A549 (cell line): ENCODE data around the gene ARHGAP19. TPM values are rescaled to one million over a fixed set of nuclear protein-coding genes. Genes with fewer than 3 reads are reported as not detected.

Experiments
- ATAC-seq, 2 experiments: fragments of 200-7000 bp in 1 of 2; fragments of >200 bp in 1 of 2; cut with Nextera tagmentation in 1 of 2; cut with Tn5 transposase in 1 of 2; 3 replicates each; pipeline versions ENCODE4 v1.8.0 to v1.9.1; 2018 to 2020; ENCODE audit warnings: mild to moderate bottlenecking in 1 of 2, moderate library complexity in 1 of 2
- CTCF ChIA-PET: fragments of 300-600 bp; sonication (Branson Sonifier 250); formaldehyde crosslinking; extraction: SDS; loops from one replicate; lab custom pipeline; 2021; ENCODE audit warnings: antibody characterized with exemption, inconsistent platforms; lab: Yijun Ruan, JAX
- POLR2A ChIA-PET: fragments of 350-600 bp; formaldehyde crosslinking; extraction: SDS; loops from one replicate; lab custom pipeline; 2021; ENCODE audit warnings: antibody characterized with exemption, inconsistent platforms; lab: Yijun Ruan, JAX
- DNase-seq, 2 experiments: peaks; one replicate each; pipeline versions ENCODE4 v3.0.0 to v3.0.0-alpha.2; 2011 to 2016; ENCODE audit warnings: low read depth in 1 of 2, low spot score in 1 of 2
- FAIRE-seq: peaks from 2 replicates; lab custom pipeline; 2011; peaks lifted over from hg19 to GRCh38; lab: Jason Lieb, UNC
- H3K27ac ChIP-seq, 2 experiments: fragments of >200 bp; sonication (Bioruptor Twin); formaldehyde crosslinking; 3 replicates each; pipeline ENCODE4 v1.5.1; 2016 to 2017
- H3K4me1 ChIP-seq: fragments of >200 bp; sonication (Bioruptor Twin); formaldehyde crosslinking; 3 replicates; pipeline ENCODE4 v1.6.1; 2016
- H3K4me2 ChIP-seq: fragments of >200 bp; sonication (Bioruptor Twin); formaldehyde crosslinking; 3 replicates; pipeline ENCODE4 v1.6.1; 2016
- H3K4me3 ChIP-seq: fragments of >200 bp; sonication (Bioruptor Twin); formaldehyde crosslinking; 3 replicates; pipeline ENCODE4 v1.5.1; 2016
- H3K9me3 ChIP-seq: fragments of >200 bp; sonication (Bioruptor Twin); formaldehyde crosslinking; 3 replicates; pipeline ENCODE4 v1.6.1; 2016
- CBX2 ChIP-seq: fragments of 200-600 bp; sonication (generic); IDR thresholded peaks from 2 replicates; pipeline ENCODE4 v1.6.1; 2016; ENCODE audit warnings: low read depth, mild to moderate bottlenecking, borderline replicate concordance
- CBX8 ChIP-seq: fragments of 200-600 bp; sonication (generic); IDR thresholded peaks from 2 replicates; pipeline ENCODE4 v1.6.1; 2016
- EHMT2 ChIP-seq: fragments of 200-600 bp; sonication (generic); IDR thresholded peaks from 2 replicates; pipeline ENCODE4 v1.6.1; 2016; ENCODE audit warnings: antibody characterized with exemption, low read depth, mild to moderate bottlenecking, moderate library complexity
- FOSB ChIP-seq: fragments of 250-450 bp; sonication (Bioruptor Pico); IDR thresholded peaks from 2 replicates; pipeline ENCODE4 v1.5.0; 2020; ENCODE audit warnings: mild to moderate bottlenecking, moderate library complexity
- HDAC2 ChIP-seq: fragments of 200-600 bp; sonication (generic); IDR thresholded peaks from 2 replicates; pipeline ENCODE4 v1.6.1; 2016
- HOXA7 ChIP-seq: fragments of 250-450 bp; sonication (Bioruptor Pico); IDR thresholded peaks from 2 replicates; pipeline ENCODE4 v1.5.0; 2020; ENCODE audit warnings: mild to moderate bottlenecking, moderate library complexity
- HOXB13 ChIP-seq: fragments of 250-450 bp; sonication (Bioruptor Pico); IDR thresholded peaks from 2 replicates; pipeline ENCODE4 v1.5.0; 2020; ENCODE audit warnings: low read depth, mild to moderate bottlenecking, moderate library complexity
- MAFK ChIP-seq: fragments of 450-650 bp; IDR thresholded peaks from 2 replicates; pipeline ENCODE4 v1.6.1; 2014; ENCODE audit not compliant: partially characterized antibody
- MAX ChIP-seq: IDR thresholded peaks from 2 replicates; pipeline ENCODE4 v1.6.1; 2012
- MYC ChIP-seq: IDR thresholded peaks from 2 replicates; pipeline ENCODE4 v1.6.1; 2012; ENCODE audit warnings: mild to moderate bottlenecking, inconsistent platforms, low read length, improper control_type of control experiment, borderline replicate concordance
- POLR2AphosphoS2 ChIP-seq: conservative IDR thresholded peaks from 2 replicates; pipeline ENCODE4 v1.6.1; 2012; ENCODE audit warnings: low read length, improper control_type of control experiment, inconsistent platforms
- RARB ChIP-seq: fragments of 250-450 bp; sonication (Bioruptor Pico); IDR thresholded peaks from 2 replicates; pipeline ENCODE4 v1.8.0; 2021; ENCODE audit warnings: mild to moderate bottlenecking, moderate library complexity
- RCOR1 ChIP-seq: fragments of 150-350 bp; IDR thresholded peaks from 2 replicates; pipeline ENCODE4 v1.6.1; 2014; ENCODE audit warnings: antibody characterized with exemption, low read length, low read depth
- REST ChIP-seq: fragments of 200-600 bp; sonication (generic); IDR thresholded peaks from 2 replicates; pipeline ENCODE4 v1.6.1; 2016; ENCODE audit warnings: antibody characterized with exemption, mild to moderate bottlenecking, moderate library complexity
- RNF2 ChIP-seq: fragments of 200-600 bp; sonication (generic); IDR thresholded peaks from 2 replicates; pipeline ENCODE4 v1.6.1; 2016; ENCODE audit warnings: low read depth, mild to moderate bottlenecking, antibody characterized with exemption, moderate library complexity, borderline replicate concordance
- SMC3 ChIP-seq: fragments of >200 bp; sonication (Bioruptor Twin); formaldehyde crosslinking; IDR thresholded peaks from 3 replicates; pipeline ENCODE4 v1.6.1; 2018; ENCODE audit warnings: inconsistent platforms
- USF2 ChIP-seq: fragments of 450-650 bp; IDR thresholded peaks from 2 replicates; pipeline ENCODE4 v1.6.1; 2014; ENCODE audit warnings: antibody characterized with exemption
- ZC3H11A ChIP-seq: fragments of 450-650 bp; IDR thresholded peaks from 2 replicates; pipeline ENCODE4 v1.6.1; 2014; ENCODE audit warnings: antibody characterized with exemption, mild to moderate bottlenecking
- ZFP36 ChIP-seq: fragments of 450-650 bp; IDR thresholded peaks from 2 replicates; pipeline ENCODE4 v1.6.1; 2014; ENCODE audit warnings: borderline replicate concordance; ENCODE audit not compliant: partially characterized antibody
- ZSCAN20 ChIP-seq: fragments of 250-450 bp; sonication (Bioruptor Pico); IDR thresholded peaks from 2 replicates; pipeline ENCODE4 v1.8.0; 2022; ENCODE audit warnings: mild to moderate bottlenecking, moderate library complexity
- WGBS: methylation state at CpG from one replicate; pipeline ENCODE4 v1.1.6; 2017; ENCODE audit errors: missing lambda C conversion rate; 5-methylcytosine and 5-hydroxymethylcytosine counted together
- polyA plus RNA-seq, 4 experiments: library from polyadenylated mRNA; depleted of rRNA in 3 of 4; stranded (reverse); fragments of >200 nt; fragmentation: RNase III in 1 of 4; extraction: RNeasy Plus Mini Kit Qiagen cat#74134 plus additional on column Dnase treatment in 1 of 4; gene quantifications; 2 replicates in 3 of 4; 3 replicates in 1 of 4; pipeline ENCODE4 v1.2.3, GENCODE V29; 2011 to 2017

Gene ARHGAP19
- polyA plus RNA-seq, 2 of the 4 experiments (the other 2 are of a cell fraction) = 6.0 to 11.9 TPM

GRCh38 chr10:97220355-97220754 lies 72.1 kb downstream of the ARHGAP19 start:
- no peak overlapping the region for H3K4me2 ChIP-seq
- no peak for TF ChIP-seq HOXB13
- TF ChIP-seq MAFK = peak; percentile 13
- FAIRE-seq (no peak), ATAC-seq (no peak), DNase-seq (no peak)
- H3K4me1 ChIP-seq = no peaks in the 10 kb centered on the region
- 97% methylated on average over 3 of the region's 3 CpGs for WGBS
- H3K9me3 ChIP-seq = no peaks in the 10 kb centered on the region
- POLR2A ChIA-PET = no interaction called here
- H3K4me3 ChIP-seq = no peak overlapping the region
- CTCF ChIA-PET = interaction anchor here (0.8 to 32.0 kb wide), 3 partner anchors 12 to 145 kb away, joined by 4 to 779 read pairs (median 136); no protein-coding TSS in a partner anchor
- no peak overlapping the region for H3K27ac ChIP-seq

- ChIA-PET CTCF (interaction anchor here (0.9 to 32.0 kb wide), 5 partner anchors 9 to 142 kb away, joined by 4 to 779 read pairs (median 21); no protein-coding TSS in a partner anchor), POLR2A (no interaction called here)
- no peak for TF ChIP-seq FOSB (CRISPR knock-in tag)
- no peak for TF ChIP-seq HDAC2
- no peak for TF ChIP-seq ZC3H11A
- no peak for TF ChIP-seq USF2
- TF ChIP-seq POLR2AphosphoS2 = no peak
- TF ChIP-seq EHMT2 = no peak
- TF ChIP-seq REST = no peak
- TF ChIP-seq CBX8 = no peak
- no peak for TF ChIP-seq HOXA7 (CRISPR knock-in tag)
- no peak for TF ChIP-seq CBX2
- TF ChIP-seq ZFP36 = no peak
- no peak for TF ChIP-seq RCOR1
- no peak for TF ChIP-seq ZSCAN20 (CRISPR knock-in tag)
- no peak for TF ChIP-seq RNF2
- TF ChIP-seq RARB (CRISPR knock-in tag) = no peak
- no peaks in the 10 kb centered on the region for H3K4me1 ChIP-seq
- no peak overlapping the region for H3K4me2 ChIP-seq
- WGBS = 61% methylated on average over 3 of the region's 3 CpGs
- ATAC-seq = no peak
- FAIRE-seq = no peak
- DNase-seq = no peak
- no peak overlapping the region for H3K27ac ChIP-seq
- H3K9me3 ChIP-seq = no peaks in the 10 kb centered on the region
- no peak overlapping the region for H3K4me3 ChIP-seq
These were observed 75.1 kb downstream of the ARHGAP19 start for GRCh38 chr10:97217299-97217698.

- H3K4me3 ChIP-seq = no peak overlapping the region
- ChIA-PET CTCF (interaction anchor here (0.8 to 32.0 kb wide), 4 partner anchors 18 to 141 kb away, joined by 3 to 779 read pairs (median 14); no protein-coding TSS in a partner anchor), POLR2A (no interaction called here)
- ATAC-seq (peak; percentile 17 to 34; a peak in 2 of 6 replicates), DNase-seq (no peak), FAIRE-seq (no peak)
- no peaks in the 10 kb centered on the region for H3K4me1 ChIP-seq
- WGBS = 74% methylated on average over 15 of the region's 15 CpGs
- TF ChIP-seq MAX (no peak), MYC (no peak), SMC3 (no peak)
- no peaks in the 10 kb centered on the region for H3K9me3 ChIP-seq
- no peak overlapping the region for H3K27ac ChIP-seq
- H3K4me2 ChIP-seq = no peak overlapping the region
These were observed 76.7 kb downstream of the ARHGAP19 start for GRCh38 chr10:97215619-97216260.
